ENCODE measurements around the gene UGT1A3.
"Not testable (repeated sequence)": the region's sequence is repeated elsewhere in the genome, so short reads cannot be mapped to it uniquely, and the experiment has no call there.

Gene UGT1A3

DNA sequence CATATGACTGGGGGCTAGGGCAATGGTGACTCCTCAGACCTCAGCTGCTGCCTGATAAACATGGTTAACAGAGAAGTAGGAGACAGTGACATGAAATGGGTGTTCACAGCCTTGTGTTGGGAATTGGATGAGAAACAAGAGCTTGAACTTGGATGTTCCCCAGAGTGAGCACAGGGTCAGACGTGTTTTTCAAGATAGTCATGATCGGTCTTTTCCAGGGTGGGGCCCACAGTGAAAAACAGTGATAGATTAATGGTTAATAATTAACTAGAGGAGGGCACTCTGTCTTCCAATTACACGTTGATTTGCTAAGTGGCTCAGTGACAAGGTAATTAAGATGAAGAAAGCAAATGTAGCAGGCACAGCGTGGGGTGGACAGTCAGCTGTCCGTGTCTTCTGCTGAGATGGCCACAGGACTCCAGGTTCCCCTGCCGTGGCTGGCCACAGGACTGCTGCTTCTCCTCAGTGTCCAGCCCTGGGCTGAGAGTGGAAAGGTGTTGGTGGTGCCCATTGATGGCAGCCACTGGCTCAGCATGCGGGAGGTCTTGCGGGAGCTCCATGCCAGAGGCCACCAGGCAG, at the start of gene UGT1A3:
TSS of gene UGT1A3 (plus strand) at position 320 of the 579 bp plus-strand sequence. CDS start at position 405, 85 bp downstream.
- no peak for FAIRE-seq

DNA sequence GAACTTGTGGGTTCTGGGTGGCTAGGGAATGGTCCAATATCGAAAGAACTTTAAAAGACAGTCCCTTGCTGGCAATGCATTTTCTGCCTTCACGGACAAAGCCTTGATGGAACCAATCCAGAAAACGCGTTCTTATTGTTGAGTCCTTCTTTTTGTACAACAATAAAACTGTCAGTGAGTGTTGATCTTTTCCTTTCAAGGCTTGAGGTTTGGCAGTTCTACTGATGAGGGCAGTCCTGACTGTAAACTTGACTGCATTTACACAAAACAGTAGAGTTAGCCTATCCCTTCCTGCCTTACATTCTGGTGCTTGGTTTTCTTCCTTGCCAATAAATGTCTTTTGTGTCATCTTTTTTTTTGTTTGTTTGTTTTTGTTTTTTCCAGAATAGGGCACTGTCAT, 49.6 kb upstream of the UGT1A3 start:
- FAIRE-seq, result no peak

DNA sequence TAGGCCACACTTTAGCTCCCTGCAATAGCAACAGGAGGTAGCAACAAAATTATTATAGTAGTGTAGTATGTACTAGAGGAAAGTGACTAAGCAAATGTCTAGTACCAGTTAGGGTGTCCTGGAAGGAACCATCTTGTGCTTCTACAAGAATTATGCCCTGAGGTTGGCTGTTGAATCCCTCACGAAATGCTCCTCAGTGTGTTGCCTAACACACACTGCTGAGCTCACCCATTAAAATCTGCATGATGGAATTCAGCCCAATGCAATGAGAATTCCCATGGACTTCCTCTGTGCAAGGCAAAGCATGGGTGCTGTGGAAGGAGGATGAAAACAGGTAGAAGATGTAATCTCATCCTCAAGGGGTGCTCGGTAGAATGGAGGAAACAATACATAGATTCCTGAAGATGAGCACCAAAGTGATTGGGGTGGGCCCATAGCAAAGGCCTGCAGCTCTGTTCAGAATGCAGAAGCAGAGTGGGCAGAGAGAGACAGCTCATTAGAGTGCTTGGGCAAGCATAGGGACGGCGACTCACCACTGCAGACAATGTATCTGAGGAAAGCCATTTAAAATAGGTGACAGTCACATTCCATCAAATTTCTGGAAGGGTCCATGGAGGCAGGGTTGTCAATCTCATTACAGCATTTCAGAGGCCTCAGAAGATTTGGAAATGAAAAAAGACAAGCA, 48.3 kb upstream of the UGT1A3 start:
- no peak for FAIRE-seq

DNA sequence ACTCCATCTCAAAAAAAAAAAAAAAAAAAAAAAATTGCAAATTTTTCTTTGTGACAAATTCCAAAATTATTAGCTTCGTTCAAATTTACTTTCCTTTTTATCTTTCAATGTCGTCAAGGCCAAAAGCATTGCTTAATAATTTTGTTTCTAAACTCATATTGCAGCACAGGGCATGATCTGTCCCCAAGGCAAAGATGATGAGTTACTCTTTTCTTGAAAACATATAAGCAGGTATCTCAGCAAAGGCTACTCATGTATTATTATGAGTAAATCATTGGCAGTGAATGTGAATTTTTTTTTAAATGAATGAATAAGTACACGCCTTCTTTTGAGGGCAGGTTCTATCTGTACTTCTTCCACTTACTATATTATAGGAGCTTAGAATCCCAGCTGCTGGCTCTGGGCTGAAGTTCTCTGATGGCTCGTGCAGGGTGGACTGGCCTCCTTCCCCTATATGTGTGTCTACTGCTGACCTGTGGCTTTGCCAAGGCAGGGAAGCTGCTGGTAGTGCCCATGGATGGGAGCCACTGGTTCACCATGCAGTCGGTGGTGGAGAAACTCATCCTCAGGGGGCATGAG, 47.2 kb upstream of the UGT1A3 start, which contains the start of gene UGT1A7:
TSS of gene UGT1A7 (plus strand) at position 381 of the 579 bp plus-strand sequence. CDS start at position 418, 37 bp downstream.
- FAIRE-seq, result no peak

DNA sequence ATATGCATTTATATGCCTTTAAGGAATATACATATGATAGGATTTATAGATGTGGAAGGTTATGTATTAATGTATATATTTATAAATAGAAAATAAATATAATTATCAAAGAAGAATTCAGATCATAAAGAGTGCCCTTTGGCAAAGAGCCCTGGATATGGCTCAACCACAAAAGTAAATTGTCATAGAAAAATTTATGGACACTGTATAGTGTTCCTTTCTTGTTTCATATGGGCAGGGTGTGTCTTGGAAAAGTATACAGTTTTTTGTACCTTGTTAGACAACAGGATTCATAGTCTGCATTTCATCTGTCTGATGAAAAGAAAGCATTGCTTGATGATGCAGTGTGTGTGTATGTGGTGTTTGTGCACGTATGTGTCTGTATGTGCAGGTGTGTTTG, 44.2 kb upstream of the UGT1A3 start:
- FAIRE-seq, result no peak

DNA sequence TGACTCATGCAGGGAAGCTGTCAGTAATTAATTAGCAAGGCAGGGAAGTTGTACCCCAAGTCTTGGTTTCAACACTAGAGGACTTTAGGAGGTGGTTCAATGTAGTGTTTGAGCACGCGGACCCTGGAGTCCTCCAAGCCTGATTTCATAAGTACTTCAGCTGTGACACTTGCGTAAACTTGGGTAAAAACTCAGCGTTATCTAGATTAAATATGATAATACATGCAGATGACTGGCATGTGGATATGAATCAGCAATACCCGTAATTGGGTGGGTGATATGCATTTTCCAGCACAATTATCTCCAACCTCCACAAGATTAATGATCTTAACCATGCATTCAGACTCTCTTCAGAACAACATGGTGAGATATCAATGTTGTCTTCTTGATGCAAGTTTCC, 41.9 kb upstream of the UGT1A3 start:
- FAIRE-seq, result no peak

DNA sequence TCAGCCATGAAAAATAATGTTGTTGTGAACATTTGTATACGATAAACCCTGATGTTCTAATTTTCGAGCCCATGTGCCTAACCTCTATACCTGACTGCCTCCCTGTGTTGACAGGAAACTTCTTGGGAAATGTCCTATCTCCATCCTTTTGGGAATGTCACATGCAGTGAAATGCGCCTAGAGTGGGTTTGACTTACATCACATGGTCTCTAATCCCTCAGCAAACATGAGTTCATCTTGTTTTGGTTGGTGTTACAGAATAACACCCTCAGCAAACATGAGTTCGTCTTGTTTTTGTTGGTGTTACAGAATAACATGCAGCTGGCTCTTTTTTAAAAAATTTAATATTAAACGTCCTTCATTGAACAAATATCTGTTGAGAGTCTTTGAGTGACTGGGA, 40.5 kb upstream of the UGT1A3 start:
- FAIRE-seq, result no peak

DNA sequence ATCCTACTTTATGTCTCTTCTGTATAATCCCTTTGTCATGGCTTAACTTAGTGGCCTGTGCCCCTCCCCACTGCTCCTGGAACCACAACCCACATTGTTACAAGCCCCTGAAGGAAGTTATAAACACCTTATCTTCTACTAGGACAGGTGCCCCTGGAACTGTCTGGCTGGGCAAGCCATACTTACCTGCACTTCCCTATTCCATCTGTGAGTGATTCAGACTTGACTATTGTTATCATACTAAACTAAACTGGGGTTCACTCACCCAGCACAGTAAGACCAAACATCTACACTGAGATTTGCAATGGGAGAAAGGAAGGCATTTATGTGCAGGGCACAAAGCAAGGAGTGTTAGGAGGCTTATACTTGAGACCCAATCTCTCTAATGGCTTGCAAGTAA, 39.8 kb upstream of the UGT1A3 start:
- FAIRE-seq, result no peak

DNA sequence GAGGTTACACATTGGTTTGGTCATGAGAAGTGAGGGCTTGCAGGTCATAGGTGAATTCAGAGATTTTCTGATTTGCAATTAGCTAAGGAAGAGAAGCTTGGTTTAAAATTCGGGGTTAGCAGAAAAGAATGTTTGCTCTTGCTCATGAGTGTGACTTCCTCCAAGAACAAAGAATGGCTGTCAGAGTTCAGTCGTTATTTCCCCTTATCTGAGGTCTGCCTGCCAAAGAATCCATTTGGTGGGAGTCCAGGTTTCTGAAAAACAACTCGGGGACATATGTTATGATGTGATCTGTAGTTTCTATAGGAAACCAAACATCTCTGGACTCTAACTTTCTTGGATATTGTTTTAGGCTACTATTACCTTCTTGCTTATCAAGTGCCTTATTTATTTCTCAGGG, 39.3 kb upstream of the UGT1A3 start:
- no peak for FAIRE-seq

DNA sequence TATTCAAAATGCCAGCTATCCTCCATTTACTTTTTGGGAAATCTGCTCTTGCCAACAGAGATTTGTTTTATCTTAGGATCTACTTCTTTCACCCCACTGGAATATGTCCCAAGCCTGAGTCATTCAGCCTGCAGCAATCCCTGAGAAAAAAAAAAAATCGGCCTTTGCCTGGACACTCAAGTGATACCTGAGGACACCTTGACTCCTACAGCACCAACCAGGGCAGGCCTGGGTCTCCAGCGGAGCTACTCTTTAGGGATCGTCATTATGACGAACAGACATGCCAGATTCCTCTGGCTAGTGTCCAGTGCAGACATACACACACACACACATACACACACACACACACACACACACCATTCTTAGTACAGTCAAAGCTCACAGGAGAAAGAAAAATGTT, 38.4 kb upstream of the UGT1A3 start:
- FAIRE-seq, result no peak

DNA sequence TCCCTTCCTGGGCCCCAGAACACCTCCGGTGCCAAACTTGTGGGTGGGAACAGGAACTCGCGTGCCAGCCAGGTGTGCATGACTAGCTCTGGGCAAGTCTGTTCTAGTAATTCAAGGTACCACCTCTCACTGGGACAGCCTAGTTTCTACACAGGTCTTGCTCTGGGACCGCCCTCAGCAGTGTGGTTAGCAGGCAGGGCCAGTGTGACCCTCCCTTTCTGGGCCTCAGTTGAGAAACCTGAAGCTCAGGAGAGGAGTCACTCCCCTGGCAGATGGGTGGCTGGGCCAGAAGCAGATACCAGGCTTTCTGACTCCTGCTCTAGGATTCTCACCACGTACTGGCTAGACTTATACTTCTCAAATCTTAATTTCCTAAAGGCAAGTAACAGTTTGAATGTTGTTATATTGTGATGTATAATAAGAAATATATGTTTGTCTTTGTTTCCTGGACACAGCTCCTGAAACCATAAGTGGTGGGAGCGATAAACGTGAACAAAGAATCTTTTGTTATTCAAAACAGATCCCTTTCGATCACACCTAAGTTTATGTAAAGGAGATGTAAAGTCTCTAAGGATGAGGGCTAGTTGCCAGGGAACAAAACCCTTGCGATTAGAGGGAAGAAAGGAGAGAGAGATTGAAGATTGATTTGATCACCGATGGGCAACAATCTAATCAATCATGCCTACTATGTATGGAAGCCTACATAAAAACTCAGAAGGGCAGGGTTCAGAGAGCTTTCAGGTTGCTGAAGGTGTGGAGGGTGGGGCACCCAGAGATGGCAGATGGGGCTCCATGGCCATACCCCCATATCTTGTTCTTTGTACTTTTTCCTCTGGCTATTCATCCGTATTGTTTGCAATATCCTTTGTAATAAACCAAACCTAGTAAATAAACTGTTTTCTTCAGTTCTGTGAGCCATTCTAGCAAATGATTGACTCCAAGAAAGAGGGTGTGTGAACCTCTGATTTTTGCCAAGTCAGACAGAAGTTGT, 37.1 kb upstream of the UGT1A3 start:
- no peak for FAIRE-seq

DNA sequence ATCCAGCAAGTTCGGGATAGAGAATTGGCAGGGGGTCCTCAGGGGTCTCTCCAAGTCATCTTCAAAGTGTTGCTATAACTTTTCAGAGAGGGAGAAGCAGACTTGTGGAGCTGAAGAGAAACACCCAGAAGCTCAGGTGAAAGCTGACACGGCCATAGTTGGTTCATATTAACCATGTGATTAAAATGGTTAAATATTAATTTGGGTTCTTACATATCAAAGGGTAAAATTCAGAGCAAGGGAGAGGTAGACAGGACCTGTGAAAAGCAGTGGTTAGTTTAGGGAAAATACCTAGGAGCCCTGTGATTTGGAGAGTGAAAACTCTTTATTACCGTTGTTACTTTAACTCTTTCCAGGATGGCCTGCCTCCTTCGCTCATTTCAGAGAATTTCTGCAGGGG, 36.2 kb upstream of the UGT1A3 start, which contains the start of gene UGT1A6:
TSS of gene UGT1A6 (plus strand) at position 243 of the 400 bp plus-strand sequence. CDS start at position 358, 115 bp downstream.
- no peak for FAIRE-seq

DNA sequence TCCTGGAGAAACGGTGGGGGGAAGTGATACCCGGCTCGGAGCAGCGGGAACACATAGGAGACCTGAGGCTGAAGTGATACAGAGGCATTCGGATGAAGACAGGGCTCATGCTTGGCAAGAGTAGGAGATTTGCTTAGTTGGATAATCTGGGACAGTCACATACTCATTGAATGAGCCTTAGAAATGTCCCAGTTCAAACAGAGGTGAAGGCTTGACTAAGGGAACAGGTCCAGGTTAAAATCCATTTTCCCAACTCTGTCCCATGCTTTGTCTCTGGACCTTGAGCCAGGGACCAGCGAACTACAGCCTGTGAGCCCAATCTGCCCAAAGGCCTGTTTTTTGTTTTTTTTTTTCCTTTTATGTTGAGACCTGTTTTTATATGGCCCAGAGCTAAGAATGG, 34.9 kb upstream of the UGT1A3 start:
- FAIRE-seq, result no peak

DNA sequence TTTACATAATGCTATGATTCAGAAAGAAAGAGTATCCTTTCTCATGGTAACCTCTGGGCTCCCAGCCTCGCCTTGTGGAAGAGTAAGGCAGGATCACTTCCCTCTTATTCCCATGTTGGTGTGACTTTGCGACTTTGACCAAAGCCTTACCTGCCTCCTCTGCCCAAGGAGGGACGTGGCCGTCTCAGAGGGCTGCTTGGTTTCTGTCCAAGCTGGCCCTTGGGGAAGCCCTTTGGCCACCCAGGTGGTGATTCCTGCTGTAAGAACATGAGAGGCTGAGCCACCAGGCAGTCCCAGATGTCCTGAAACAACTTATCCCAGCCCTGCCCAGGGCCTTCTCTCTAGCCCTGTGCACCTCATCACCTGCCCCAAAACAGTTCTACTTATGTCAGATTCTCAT, 30.1 kb upstream of the UGT1A3 start:
- FAIRE-seq, result no peak

DNA sequence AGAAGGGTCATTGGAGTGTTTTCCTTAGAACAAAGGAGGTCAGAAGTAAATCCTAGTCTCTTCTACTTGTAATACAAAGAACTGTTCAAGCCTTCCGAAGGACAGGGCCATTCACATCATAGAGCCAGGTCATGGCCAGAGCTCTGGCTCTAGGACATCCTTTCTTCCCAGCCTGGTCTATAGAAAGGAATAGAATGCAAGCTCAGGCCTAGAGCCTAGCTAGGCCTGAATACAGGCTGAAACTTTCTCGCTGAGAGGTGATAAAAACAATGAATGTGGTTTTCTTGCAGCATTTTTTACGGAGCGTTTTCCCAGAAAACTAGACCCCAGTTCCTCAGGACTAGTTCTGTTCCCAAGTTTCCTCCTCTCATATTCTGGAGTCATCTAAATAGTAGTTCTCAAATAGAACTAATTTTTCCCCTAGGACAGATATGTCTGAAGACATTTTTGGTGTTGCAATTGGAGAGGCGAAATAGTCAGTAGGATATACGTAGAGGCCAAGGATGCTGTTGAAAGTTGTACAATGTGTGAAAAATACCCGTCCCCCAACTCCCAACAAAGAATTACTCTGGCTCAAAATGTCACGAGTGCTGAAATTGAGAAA, 29.3 kb upstream of the UGT1A3 start:
- FAIRE-seq, result no peak

DNA sequence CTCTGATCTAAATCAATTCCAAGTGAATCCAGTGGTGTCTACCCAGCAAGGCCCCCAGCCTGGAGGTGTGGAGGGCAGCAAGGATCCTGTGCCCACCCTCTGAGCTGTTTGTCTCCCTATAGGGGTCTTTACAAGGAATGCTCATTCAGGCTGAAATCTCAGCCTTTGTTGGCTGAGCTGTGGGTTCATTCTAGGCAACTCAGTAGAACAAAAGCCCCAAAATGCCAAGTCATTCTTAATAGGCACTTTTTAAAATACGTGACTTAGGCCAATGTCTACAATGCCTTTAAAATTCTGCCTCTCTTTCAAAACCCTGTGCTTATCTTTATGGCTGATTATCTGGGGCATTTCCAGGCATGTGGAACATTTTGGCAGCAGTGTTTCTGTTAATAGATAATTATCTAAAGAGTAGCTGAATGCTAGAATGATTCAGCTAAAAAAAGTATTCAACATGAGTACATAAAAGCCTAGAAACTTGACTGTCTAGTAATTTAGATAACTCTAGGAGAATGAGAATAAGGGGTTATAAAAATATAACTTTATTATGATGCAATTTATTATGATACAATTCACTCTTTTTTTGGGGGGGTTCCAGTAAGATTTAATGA, 28.7 kb upstream of the UGT1A3 start:
- peak; percentile 11 for FAIRE-seq

DNA sequence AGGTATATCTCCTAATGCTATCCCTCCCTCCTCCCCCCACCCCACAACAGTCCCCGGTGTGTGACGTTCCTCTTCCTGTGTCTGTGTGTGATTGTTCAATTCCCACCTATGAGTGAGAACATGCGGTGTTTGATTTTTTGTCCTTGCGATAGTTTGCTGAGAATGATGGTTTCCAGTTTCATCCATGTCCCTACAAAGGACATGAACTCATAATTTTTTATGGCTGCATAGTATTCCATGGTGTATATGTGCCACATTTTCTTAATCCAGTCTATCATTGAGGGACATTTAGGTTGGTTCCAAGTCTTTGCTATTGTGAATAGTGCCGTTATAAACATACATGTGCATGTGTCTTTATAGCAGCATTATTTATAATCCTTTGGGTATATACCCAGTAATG, 28.0 kb upstream of the UGT1A3 start:
- not testable (repeated sequence) for FAIRE-seq

DNA sequence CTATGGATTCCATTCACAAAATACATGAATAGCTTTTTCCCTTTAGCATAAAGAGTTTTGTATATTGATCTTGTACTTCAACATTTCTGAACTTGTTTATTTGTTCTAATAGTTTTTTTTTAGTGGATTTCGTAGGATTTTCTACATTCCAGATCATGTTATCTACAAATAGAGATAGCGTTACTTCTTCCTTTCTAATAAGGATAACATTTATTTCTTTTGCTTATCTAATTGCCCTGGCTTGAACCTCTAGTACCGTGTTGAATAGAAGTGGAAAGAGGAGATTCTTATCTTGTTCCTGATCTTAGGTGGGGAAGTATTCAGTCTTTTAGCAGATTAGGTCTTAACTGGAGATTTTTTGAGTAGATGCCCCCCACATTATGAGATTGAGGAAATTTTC, 26.6 kb upstream of the UGT1A3 start:
- no peak for FAIRE-seq

DNA sequence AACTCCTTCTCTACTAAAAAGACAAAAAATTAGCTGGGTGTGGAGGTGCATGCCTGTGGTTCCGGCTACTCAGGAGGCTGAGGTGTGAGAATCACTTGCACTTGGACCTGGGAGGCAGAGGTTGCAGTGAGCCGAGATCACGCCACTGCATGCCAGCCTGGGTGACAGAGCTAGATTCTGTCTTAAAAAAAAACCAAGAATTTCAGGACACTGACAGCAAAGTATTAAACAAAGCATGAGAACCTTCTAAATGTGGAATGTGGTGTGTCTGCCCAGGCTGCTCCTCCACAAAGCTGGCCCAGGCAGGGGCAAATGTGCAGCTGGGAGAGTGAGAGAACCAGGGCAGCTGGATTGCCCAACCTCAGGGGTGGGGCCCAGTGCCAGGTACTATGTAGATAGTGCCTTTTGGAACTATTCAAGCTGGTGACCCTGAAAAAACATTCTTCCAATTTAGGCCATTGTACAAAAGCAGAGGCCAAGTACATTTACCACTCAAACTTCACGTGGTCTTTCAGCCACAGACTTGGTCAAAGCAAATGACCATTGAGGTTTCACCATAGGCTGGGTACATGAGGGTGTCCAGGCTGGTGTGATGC, 22.8 kb upstream of the UGT1A3 start:
- no peak for FAIRE-seq

DNA sequence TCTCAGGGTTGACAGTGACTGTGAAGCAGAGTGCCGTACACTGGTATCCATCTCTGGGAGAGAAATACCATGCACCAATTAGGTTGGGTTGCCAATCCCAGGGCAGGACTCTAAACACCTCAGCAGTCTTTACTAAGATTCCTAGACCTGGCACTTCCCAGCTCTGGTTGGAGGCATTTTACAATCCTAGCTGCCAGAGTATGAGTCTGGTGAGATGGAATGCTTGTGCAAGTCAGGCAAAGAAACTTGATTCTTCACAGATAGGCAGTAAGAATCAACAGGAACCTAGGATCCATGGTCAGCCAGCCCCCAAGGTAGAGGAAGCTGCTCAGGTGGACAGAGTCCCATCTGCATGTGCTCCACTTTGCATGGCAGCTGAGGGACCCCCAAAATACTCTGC, 22.1 kb upstream of the UGT1A3 start:
- FAIRE-seq, result no peak

DNA sequence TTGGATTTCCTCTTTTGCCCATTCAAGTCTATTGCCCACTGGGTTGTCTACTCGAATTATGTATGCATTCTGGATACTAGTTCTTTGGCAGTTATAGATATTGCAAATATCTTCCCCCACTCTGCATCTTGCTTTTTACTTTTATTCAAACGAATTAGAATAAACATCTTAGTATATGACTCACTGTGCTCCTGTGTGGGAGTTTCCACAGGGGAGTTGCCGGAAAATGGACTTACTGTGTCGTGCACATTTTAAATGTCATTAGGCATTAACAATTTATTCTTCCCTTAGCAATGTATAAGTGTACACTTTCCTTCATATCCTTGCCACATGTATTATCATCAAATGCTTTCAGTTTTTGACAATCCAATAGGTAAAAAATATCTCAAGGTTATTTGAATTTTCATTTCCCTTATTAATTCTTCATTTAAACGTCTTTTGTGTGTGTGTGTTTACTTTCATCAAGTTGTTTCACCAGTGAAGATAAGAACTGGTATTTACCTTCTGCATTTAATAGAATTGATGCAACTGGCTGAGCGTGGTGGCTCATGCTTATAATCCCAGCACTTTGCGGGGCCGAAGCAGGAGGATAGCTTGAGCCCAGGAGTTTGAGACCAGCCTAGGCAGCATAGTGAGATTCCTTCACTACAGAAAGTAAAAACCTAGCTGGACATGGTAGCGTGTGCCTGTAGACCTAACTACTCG, 20.8 kb upstream of the UGT1A3 start:
- FAIRE-seq, result no peak
